ENCODE data around the gene ANKRD10.

- no peak for TF ChIP-seq EZH2 (IDR thresholded peaks at IDR 0.05; ENCODE audit: insufficient read depth, poor library complexity, severe bottlenecking)
- TF ChIP-seq EZH2phosphoT487 (IDR thresholded peaks at IDR 0.05; ENCODE audit: insufficient read depth, low read depth), result no peak
These were observed at the start of gene ANKRD10 for GRCh38 chr13:110915057-110915873.
